GM23338 (cell line): Measurements from ENCODE around the gene LGI1.

Experiments
- CTCF ChIP-seq, 2 experiments: fragments of 200-600 bp in 1 of 2; sonication (generic) in 1 of 2; conservative IDR thresholded peaks; 2 replicates each; pipeline versions ENCODE4 v1.5.1 to v1.6.1; 2016 to 2017; ENCODE audit warnings: antibody characterized with exemption in 2 of 2, low read depth in 2 of 2, mild to moderate bottlenecking in 2 of 2, moderate library complexity in 1 of 2
- EZH2 ChIP-seq: fragments of 200-600 bp; sonication (generic); IDR thresholded peaks from one replicate; pipeline ENCODE4 v1.8.0; 2017; ENCODE audit warnings: antibody characterized with exemption, mild to moderate bottlenecking, low read depth; ENCODE audit not compliant: unreplicated experiment
- NANOG ChIP-seq: IDR thresholded peaks from 2 replicates; pipeline ENCODE4 v1.6.1; 2016; ENCODE audit warnings: antibody characterized with exemption, borderline replicate concordance

GRCh38 chr10:93757801-93758507 lies at the start of gene LGI1:
- TF ChIP-seq EZH2 (no peak), CTCF (conservative IDR thresholded peaks at IDR 0.05; ENCODE audit: low read depth in 2 of 2) (no peak), NANOG (no peak)
